Fibroblast of lung (primary cell): ENCODE measurements around the gene IL31. TPM values are rescaled to one million over a fixed set of nuclear protein-coding genes. Genes with fewer than 3 reads are reported as not detected.

Experiments used
- DNase-seq, 2 donors: peaks; one replicate each; pipeline versions ENCODE4 v3.0.0 to v3.0.0-alpha.2; 2010; ENCODE audit warnings: low read depth in 2 of 2
- H2AFZ ChIP-seq: 2 replicates; pipeline ENCODE4 v1.5.1; 2012; ENCODE audit warnings: low read length, control low read depth, inconsistent platforms
- H3K27ac ChIP-seq: 2 replicates; pipeline ENCODE4 v1.5.1; 2011; ENCODE audit warnings: low read length, control low read depth; ENCODE audit not compliant: insufficient read depth
- H3K27me3 ChIP-seq: 2 replicates; pipeline ENCODE4 v1.5.1; 2011; ENCODE audit warnings: mild to moderate bottlenecking, low read length; ENCODE audit not compliant: control insufficient read depth, insufficient read depth
- H3K36me3 ChIP-seq: 2 replicates; pipeline ENCODE4 v1.5.1; 2011; ENCODE audit warnings: low read length; ENCODE audit not compliant: control insufficient read depth, insufficient read depth
- H3K4me1 ChIP-seq: 2 replicates; pipeline ENCODE4 v1.5.1; 2011; ENCODE audit warnings: low read length; ENCODE audit not compliant: control insufficient read depth, insufficient read depth; ENCODE audit errors: extremely low read depth
- H3K4me2 ChIP-seq: 2 replicates; pipeline ENCODE4 v1.5.1; 2011; ENCODE audit warnings: low read length, control low read depth; ENCODE audit not compliant: insufficient read depth; ENCODE audit errors: extremely low read depth
- H3K4me3 ChIP-seq, 4 experiments: fragments of 200-600 bp in 1 of 4; sonication (generic) in 1 of 4; replicated peaks in 1 of 4; 2 replicates each; pipeline ENCODE4 v1.5.1; 2011 to 2016; ENCODE audit warnings: low read length in 4 of 4, low read depth in 3 of 4, mild to moderate bottlenecking in 3 of 4, control low read depth in 2 of 4, inconsistent platforms in 1 of 4, mixed read lengths in 1 of 4; ENCODE audit not compliant: insufficient read depth in 1 of 4; ENCODE audit errors: control extremely low read depth in 1 of 4
- H3K79me2 ChIP-seq: 2 replicates; pipeline ENCODE4 v1.5.1; 2012; ENCODE audit warnings: mild to moderate bottlenecking, low read length, inconsistent platforms; ENCODE audit not compliant: control insufficient read depth, insufficient read depth
- H3K9ac ChIP-seq: 2 replicates; pipeline ENCODE4 v1.5.1; 2011; ENCODE audit warnings: mild to moderate bottlenecking, low read length, control low read depth; ENCODE audit not compliant: insufficient read depth
- H3K9me3 ChIP-seq: 2 replicates; pipeline ENCODE4 v1.5.1; 2012; ENCODE audit warnings: low read depth, low read length; ENCODE audit not compliant: control insufficient read depth, insufficient read depth
- H4K20me1 ChIP-seq: 2 replicates; pipeline ENCODE4 v1.5.1; 2011; ENCODE audit warnings: low read length; ENCODE audit not compliant: control insufficient read depth, insufficient read depth; ENCODE audit errors: extremely low read depth
- CTCF ChIP-seq, 2 donors: IDR thresholded peaks in 1 of 2; conservative IDR thresholded peaks in 1 of 2; 1 replicate in 1 of 2; 2 replicates in 1 of 2; pipeline ENCODE4 v1.5.1; 2011 to 2012; ENCODE audit warnings: low read length in 2 of 2, control low read depth in 1 of 2, inconsistent platforms in 1 of 2, low read depth in 1 of 2, mild to moderate bottlenecking in 1 of 2
- EZH2 ChIP-seq: IDR thresholded peaks from 2 replicates; pipeline ENCODE4 v1.5.1; 2012; ENCODE audit warnings: low read length, control low read depth, mild to moderate bottlenecking; ENCODE audit errors: missing control alignments
- polyA plus RNA-seq, 2 donors: library from polyadenylated mRNA; depleted of rRNA in 1 of 2; stranded (reverse) in 1 of 2; unstranded in 1 of 2; fragments of >200 nt; gene quantifications; 2 replicates each; pipeline ENCODE4 v1.2.1, GENCODE V29; 2011 to 2012; ENCODE audit warnings: missing spikeins in 1 of 2
- total RNA-seq: library from RNA; depleted of rRNA; stranded (reverse); fragments of >200 nt; gene quantifications from 2 replicates; pipeline ENCODE4 v1.2.1, GENCODE V29; 2014

IL31 gene
- total and polyA plus RNA-seq, 2 donors (not counting 1 experiment from before 2014, with no cell fraction given): not detected

- H2AFZ ChIP-seq: no peak overlapping the region
Measured at GRCh38 chr12:122206111-122206881, 32.3 kb upstream of the IL31 start.

GRCh38 chr12:122205053-122205925 is 31.3 kb upstream of the IL31 start:
- no peak overlapping the region for H3K4me2 ChIP-seq
- no peak overlapping the region for H3K27ac ChIP-seq
- TF ChIP-seq EZH2: no peak
- TF ChIP-seq CTCF (conservative IDR thresholded peaks at IDR 0.05 in 1 of 2, IDR thresholded peaks at IDR 0.05 in 1 of 2; ENCODE audit: low read depth in 1 of 2, low read length in 2 of 2): no peak
- H3K4me3 ChIP-seq: no peak overlapping the region
- no peaks in the 10 kb centered on the region for H3K4me1 ChIP-seq
- H3K9me3 ChIP-seq: no peaks in the 10 kb centered on the region
- peaks cover 12% of the 10 kb centered on the region for H3K27me3 ChIP-seq
- no peak overlapping the region for H2AFZ ChIP-seq
- DNase-seq: no peak
- no peaks in the 10 kb centered on the region for H4K20me1 ChIP-seq
- no peak overlapping the region for H3K9ac ChIP-seq
- peaks cover 5% of the 10 kb centered on the region for H3K36me3 ChIP-seq
- H3K79me2 ChIP-seq: no peaks in the 10 kb centered on the region

More at GRCh38 chr12:122206111-122206881, 32.3 kb upstream of the IL31 start:
- Histone ChIP-seq H3K36me3 (peaks cover 5% of the 10 kb centered on the region), H4K20me1 (no peaks in the 10 kb centered on the region), H3K27me3 (peaks cover 12% of the 10 kb centered on the region), H3K79me2 (no peaks in the 10 kb centered on the region), H3K4me2 (no peak overlapping the region), H3K4me1 (no peaks in the 10 kb centered on the region), H3K4me3 (no peak overlapping the region), H3K27ac (no peak overlapping the region), H3K9ac (no peak overlapping the region), H3K9me3 (no peaks in the 10 kb centered on the region)
- TF ChIP-seq EZH2 (no peak), CTCF (conservative IDR thresholded peaks at IDR 0.05 in 1 of 2, IDR thresholded peaks at IDR 0.05 in 1 of 2; ENCODE audit: low read depth in 1 of 2, low read length in 2 of 2) (no peak)
- no peak for DNase-seq
